GM21367 (cell line): ENCODE data around the gene HOXB6.

ENCODE experiments used
- ATAC-seq: cut with Tn5 transposase; IDR thresholded peaks from one replicate; pipeline ENCODE4 v1.9.1; 2021; ENCODE audit not compliant: unreplicated experiment

Gene HOXB6

DNA sequence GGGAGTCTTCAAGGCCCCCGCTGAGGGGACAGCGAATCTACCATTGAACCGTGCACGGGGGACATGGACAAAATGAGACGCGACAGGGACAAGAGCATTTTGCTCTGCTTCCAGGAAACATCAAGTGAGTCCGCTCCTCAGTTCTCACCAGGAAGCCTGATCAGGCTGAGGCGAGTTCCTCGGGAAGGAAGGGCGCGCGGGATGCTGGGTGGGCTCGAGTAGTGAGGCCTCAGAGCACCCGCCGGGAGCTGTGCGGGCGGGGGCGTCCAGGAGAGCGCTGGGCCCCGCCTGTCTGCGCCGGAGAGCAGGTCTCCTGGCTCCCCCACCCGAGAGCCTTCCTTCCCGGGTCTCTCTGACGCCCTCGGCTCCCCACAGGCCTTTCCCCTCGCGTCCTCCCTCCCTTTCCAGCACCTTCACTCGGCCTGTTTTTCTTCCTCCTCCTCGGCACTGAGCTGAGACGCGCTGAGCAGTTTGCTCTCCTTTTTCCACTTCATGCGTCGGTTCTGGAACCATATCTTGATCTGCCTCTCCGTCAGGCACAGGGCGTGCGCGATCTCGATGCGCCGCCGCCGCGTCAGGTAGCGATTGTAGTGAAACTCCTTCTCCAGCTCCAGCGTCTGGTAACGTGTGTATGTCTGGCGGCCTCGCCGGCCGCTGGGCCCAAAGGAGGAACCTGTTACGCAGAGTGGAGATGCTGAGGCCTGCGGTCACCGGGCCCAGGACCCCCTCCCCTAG lies 8.6 kb downstream of the HOXB6 start:
- ATAC-seq, result no peak

DNA sequence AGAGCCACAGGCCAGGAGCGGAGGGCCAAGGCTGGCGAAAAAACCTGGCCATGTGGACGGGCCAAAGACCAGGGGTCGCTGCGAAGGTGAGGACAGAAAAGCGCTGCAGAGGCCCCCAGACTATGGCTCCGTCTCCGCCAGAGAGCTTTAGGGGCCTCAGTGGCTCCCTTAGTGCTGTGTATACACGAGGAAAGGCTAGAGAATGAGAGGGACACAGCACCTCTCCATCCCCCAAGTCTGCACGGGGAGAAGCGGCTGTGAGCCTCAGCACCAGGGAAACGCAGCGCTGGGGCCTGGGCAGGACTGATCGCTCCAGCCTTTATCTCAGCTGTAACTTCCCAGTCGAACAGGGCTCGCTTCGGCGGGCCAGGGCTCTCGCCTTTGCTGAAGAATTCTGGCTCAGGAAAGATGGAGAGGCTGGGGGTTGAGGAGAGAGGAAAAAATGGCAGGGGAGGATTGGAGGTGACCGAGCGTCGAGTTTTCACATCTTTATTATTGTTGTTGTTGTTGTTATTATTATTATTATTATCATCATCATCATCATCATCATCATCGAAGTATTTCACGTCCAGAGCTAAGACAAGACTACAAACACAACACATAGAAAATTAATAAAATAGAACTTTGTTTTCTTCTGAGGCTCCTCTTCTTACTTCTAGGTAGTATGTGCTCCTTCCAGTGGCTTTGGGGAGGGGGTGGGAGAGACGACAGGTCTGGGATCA lies 9.3 kb downstream of the HOXB6 start:
- no peak for ATAC-seq

DNA sequence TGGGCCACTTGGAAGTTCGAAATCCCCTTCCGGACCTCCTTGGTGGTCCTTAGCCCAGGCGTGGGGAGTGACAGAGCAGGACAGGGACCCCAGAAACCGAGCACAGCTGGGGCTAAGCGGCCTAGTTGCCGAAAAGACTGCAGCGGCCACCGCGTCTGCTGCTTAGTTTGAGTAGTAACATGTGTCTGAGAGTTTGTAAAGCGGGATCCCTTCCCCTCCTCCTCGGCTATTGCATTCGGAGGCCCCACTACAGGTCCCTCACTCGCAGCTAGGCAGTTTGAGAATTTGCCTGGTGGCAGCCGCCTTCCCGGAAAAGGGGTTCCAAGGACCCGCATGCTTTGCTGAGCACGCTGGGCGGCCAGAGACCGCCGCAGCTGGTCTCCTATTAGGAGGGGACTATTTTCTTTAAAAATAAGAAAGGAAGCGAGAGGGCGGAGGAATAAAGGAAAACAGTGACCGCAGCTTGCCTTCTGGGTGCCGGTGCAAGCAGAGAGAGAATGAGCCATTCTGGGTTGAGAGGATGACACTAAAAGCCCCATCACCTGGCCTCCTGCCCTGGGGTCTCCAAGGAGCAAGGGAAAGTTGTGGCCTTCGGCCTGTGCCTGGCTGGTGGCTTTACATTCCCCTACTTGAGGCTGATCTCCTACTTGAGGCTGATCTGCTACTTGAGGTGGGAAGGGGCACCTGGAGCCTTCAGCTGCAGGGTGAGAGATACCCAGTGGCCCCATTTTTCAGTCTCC lies 10.1 kb downstream of the HOXB6 start:
- no peak for ATAC-seq

DNA sequence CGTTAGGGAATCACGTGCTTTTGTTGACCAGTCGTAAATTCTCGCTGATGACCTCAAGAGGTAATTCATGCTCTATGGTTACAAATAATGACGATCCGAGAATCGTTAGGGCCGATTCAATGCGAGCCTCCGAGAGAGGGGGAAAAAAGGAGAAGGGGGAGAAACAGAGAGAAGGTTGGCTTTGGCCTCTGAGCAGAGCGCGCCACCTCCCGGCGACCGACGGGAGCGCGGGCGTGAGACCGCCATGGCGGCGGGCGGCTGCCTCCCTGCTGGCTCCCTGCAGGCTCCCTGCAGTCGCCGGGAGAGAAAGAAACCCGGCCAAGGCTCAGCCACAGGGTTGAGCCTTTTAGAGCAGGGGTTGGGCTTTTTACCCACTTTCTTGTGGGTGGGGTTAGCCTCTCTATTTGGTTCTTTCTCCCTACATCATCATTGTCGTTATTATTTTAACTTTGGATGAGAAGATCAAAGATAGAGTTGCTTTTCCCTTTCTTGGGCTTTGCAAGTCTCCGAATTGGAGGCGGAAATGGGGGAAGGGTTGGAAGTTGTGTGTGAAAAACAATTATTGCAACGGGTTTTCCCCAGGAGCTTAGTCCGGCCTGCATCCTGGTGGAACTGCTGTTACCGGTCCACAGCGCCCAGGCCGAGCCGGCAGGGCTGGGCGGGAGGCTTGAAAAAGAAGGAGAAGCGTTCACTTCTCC lies 10.8 kb downstream of the HOXB6 start:
- no peak for ATAC-seq

DNA sequence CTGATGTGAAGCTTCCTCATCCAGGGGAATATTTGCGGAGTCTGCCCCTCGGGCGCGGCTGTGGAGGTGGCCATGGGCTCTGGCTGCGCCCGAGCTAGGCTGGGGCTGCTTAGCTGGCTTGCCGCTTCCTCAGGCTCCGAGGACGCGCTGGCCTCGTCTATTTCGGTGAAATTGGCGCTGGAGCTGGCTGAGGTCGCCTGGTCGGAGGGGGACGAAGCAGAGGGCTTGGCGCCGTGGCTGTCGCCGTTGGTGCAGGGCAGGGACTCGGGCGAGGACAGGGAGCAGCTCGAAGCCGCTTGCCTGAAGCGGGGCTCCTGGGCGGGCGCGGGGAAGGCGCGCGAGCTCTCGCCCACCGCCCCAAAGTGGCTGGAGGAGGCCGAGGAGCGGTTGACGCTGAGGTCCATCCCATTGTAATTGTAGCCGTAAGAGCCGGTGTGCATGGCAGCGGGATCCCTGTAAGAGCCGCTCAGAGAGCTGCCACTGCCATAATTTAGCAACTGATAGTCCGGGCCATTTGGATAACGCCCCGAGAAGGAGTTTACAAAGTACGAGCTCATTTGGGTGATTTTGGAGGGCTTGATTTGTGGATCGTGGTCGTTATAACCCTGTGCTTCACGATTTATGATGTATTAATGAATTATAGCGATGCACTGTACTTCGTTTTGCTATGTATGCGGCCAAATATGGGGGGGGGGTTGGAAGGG lies 11.5 kb downstream of the HOXB6 start, which contains the start of gene HOXB5:
Gene HOXB5 (minus strand): TSS at position 654 of the 704 bp plus-strand sequence. CDS start 97 bp downstream, at position 557.
- no peak for ATAC-seq

DNA sequence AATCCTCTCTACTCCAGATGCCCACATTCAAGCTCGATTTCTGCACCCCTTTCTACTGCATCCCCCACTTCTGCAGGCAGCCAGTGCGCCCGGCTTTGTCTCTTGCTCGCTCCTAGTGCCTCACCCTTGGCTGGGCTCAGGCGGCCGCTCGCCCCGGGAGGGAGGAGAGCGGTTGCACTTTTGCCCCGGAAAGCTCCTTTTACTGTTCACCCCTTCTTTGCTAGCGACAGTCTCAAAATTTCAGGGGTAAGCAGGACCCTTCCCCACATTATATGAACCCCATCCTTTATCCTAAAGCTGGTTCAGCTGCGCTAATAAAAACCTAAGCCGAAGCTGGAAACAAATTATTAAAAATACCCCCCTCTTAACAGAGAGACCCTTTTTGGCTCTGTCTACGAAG lies 12.2 kb downstream of the HOXB6 start:
- no peak for ATAC-seq

DNA sequence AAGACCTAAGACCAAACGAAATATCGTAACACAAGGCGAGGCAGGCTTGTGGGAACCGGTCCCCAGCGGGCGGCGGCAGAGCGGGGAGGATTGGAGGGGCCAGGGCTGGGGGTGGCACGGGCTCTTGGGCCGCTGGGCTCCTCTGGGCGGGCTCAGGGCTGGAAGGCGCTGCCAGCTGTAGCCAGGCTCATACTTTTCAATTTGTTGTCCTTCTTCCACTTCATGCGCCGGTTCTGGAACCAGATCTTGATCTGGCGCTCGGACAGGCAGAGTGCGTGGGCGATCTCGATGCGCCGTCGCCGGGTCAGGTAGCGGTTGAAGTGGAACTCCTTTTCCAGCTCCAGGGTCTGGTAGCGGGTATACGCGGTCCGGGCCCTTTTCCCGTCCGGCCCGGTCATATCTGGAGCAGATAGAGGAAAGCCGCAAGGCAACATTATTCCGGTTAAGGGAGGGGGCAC lies 12.7 kb downstream of the HOXB6 start:
- no peak for ATAC-seq

DNA sequence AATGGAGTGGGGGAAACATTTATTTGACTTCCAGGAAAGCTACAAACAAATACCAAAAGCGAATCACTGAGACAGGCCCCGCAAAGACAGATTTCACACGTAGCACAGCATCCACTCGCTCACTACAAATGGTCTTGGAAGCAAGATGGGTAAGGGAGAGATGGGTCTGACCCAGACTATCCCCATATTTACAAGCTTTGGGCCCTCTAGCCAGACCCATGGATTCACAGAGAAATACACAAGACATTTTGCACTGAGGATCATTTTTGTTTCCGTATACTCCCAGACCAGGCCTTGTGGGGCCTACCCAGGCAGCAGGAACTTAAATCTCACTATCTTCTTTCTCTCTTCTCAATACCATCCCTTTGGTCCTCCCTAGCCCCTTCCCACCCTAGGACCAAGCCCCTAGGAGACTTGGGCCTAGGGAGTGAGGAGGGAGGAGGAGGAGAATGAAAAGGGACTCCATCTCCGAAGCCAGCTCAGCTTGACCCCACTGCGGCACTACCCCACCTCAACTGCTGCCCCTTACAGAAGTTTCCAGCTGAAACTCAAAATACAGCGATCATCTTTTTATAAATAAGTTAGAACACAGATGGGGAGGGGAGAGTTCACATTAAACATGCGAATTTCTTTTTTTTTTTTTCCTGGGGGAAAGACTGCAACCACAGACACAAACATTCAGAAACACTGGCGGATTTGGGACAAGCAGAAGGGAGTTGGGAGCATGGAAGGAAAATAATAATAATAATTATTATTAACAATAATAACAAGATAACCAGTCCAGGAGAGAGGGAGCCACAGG lies 13.3 kb downstream of the HOXB6 start:
- no peak for ATAC-seq

DNA sequence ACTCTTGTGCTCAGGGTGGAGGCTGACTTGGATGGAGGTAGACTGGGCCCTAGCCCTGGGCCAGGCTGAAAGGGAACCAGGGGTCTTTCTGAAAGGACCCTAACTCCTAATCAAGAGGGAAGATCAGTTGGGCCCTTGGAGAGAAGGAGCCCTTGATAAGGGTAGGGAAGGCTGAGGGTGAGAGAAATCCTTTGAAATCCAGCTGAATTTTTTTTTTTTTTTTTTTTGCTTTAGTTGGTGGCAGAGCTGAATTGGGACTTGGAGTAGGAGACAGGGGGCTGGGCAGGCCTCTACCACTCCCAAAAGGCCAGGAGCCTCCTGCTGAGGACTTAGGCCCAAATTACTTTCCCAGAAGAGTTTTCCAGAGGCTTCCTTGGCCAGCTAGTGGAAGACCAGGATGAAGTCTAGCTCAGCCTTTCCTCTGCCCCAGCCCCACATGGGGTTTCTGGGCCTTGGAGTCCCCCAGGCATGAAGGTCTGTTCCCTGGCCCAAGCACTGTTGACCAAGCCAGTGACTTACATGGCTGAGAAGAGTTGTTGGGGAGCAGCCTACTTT lies 14.1 kb downstream of the HOXB6 start:
- no peak for ATAC-seq

DNA sequence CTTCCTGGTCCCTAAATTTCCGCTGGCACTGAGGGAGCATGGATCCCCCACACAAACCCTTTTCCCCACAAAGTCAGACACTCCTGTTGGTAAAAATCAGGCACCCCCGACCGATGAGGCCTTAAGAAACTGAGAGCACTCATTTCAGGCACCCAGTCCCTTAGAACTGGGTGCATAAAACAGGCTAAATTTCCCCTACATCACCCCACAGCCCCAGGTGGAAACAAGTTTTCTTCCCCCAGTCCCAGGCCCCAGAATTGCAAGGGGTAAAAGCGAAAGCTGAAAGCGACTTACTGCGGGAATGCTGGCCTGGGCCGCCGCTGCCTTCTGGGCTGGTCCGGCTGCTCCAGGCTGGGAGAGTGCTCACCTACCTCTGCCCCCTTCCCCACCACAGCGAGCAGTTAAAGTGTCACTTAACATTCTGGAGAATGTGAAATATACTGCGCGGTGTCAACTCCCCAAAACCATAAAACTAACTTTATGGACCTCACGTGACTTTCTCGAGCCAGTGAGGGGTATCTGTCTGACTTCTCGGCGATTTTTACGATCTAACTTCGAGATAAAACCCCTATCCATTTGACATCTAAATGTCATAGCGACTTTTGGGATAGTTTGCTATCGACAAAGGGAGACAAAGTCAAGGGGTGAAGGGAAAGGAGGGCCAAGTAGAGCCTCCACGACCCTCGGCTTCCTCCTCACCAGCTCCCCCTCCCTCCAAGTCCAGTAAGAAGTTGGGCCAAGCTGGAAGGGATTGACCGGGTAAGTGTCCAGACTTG lies 14.8 kb downstream of the HOXB6 start, which contains the start of gene HOXB3:
Gene HOXB3 (minus strand): TSS at position 411 of the 776 bp plus-strand sequence. CDS start 37,767 bp downstream, outside the sequence.
- ATAC-seq, result no peak

DNA sequence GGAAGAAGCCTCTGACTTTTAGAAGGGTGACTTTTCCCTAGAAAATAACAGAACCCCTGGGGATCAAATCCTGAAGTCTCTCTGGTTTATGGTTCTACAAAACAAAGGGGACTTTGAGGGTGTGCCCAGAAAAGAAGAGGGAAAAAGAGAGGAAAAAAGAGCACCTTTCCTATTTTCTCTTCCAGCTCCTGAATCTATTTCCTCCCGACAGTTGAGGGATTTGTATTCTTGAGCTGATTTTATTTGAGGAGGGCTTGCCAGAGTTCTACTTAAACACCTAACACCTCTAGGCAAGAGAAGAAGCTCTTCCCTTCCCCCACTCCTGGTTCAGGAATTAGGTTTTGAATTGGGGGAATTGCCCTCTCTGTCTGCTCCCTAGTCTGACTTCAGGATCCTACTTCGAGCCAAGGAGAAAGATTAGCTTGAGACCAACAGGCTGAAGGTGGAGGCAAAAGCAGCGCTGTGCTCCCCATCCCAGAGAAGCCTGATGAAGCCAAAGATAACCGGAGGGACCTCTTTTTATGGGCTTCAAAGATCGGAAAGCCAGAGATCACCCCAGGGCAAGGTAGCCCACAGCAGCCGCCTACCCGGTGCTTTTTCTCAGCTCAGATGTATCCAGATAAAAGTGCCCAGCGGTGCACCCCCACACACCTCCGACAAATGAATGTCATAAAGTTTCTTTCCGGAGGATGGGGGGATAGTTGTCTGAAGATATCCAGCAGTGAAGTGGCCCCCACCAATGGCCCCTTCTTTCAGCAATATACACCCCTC lies 15.5 kb downstream of the HOXB6 start:
- no peak for ATAC-seq

DNA sequence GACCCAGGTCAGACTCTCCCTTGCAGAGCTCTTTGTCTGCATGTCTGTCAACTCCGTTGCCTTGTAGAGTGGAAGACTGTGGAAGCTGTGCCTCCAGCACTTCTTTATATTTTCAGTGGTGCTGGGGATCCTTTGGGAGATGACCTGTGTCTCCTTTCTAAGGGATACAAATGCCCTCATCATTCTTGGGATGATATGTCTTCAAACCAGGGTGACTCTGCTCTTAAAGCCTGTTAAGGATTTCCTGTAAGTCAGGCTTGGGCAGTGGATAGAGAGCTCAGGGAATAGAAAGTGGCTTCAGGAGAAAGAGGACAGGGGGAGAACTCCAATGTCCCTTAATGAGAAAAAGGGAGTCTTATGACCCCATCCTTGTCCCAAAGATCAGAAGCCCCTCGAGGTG lies 16.3 kb downstream of the HOXB6 start:
- ATAC-seq, result no peak

DNA sequence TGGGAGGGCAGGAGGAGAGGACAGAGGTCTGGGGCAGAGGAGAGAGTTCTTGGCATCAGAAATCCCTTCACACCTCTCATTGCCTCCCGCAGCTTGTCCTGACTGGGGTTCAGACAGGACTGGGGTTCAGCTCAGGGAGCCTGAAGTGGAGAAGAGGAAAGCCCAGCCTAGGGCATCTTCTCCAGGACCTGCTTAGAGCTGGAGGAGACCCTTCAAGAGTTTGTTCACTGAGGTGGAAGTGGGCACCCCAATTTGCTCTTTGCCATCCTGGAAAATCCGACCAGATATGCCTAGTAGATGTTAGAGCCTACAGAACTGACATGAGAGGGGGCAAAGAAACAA lies 16.7 kb downstream of the HOXB6 start:
- no peak for ATAC-seq

DNA sequence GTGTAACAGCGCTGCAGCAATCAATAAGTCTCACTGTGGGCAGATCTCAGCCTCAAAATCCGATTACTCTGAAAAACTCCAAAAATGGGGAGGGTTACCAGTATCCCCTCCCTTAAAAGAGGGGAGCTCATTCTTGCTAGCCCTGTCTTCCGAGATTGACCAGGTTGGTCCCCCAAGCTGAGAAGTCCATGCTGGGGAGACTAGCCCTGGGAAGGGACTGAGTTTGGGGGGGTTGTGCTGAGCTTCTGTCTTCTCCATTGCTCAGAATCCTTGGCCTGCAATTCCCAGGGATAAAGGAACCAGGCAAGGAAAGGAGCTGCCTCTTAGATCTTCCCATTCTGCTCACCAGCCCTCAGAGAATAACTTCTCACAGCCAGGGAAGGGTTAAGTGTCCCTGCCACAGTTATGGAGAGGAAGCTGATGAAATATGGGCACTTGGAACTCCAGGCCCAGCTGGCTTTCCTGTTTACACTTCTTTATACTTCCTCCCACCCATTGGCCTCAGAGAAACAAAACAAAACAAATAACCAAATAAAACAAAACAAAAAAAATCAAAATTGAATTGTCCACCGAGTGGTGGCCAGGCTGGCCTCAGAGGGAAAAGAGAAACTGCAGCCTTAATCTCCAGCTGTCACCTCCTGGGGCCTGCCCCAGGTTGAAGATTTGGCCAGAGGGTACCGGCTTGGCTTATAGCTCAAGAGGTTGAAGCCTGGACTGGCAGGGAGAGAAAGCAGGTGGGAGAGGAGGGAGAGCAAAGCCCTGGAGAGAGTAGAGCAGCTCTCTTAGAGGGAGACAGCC lies 17.3 kb downstream of the HOXB6 start:
- ATAC-seq, result no peak

DNA sequence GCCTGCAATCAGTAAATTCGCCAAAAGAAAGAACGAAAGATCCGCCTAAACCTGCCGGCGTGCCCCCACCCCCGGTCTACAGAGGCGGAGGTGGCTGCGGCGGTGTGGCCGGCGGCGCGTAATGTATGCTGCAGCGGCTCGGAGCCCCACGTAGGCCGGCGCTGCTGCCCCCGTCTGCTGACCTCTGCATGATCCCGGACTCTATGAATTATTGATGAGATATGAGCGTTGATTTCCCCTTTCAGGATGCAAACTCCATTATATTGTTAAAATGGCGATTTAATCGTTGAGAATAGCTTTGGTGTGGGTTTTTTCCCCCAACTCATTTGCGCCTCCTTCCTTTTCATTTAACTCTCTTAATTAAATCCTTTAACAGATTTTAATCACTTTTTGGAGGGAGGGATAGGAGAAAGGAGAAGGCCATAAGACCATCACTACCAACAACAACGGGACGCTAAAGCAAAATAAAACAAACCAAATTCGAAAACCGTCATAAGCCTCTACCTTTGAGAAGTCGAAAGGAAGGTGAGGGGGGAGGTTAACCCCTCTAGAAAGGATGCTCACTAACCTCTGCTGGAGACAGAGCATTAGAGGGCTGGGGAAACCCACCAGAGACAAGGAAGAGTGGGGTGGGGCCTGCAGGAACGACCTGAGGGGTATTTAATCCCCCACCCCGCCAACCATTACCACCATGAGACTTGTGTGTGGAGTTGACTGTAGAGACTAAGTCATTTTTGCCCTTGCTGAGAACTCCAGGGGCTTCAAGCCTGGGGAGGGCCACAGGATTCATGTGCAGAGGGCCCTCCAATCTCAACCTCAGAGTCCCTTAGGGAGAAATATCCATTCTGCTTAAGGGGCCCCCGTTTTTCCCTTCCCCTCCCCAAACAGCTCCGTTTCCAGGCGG lies 18.2 kb downstream of the HOXB6 start:
- ATAC-seq, result no peak

DNA sequence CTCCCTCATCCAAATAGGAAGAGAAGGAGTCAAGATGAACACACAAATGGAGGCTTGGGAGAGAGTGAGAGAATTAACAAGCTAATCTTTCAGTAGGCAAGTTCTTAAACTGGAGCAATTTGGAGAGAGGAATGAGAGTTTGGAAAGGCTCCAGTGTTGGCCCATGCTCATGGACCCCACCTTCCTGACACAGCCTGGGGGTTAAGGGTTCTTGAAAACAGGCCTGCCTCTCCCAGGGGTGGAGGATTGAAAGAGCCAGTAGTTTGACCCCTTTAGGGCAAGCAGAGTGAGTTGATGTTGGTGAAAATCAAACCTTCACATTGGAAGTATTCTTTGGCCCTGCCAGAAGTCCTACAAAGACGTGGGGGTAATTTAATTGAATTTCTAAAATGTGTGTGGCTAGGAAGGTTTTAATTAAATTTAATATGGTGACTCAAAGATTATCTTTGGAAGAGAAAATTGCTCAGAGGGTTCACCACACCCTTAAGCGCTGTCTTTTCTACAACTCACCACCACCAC lies 20.5 kb downstream of the HOXB6 start:
- no peak for ATAC-seq
